GM21367 (cell line): ENCODE results near the gene ZNF280C.

Experiments
- ATAC-seq: cut with Tn5 transposase; IDR thresholded peaks from one replicate; pipeline ENCODE4 v1.9.1; 2021; ENCODE audit not compliant: unreplicated experiment

Gene ZNF280C

DNA sequence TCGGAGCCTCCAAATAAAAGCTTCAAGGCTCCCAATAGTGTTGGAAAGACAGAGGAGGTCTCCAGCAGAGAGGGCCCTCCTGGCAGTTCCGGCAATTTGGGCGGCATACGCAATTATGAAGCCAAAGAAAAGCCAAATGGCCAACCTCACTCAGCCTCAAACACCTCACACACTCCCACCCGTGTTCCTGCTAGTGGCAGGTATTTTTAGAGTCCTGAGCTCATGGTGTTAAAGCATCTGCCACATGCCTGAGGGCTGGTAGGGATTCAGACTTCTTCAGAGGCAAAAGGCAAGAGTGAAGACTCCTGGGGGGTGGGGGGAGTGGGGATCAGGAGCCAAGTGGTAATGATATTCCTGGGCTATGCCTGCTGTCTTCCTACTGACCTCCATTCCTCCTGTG is 89.5 kb downstream of the ZNF280C start:
- no peak for ATAC-seq

DNA sequence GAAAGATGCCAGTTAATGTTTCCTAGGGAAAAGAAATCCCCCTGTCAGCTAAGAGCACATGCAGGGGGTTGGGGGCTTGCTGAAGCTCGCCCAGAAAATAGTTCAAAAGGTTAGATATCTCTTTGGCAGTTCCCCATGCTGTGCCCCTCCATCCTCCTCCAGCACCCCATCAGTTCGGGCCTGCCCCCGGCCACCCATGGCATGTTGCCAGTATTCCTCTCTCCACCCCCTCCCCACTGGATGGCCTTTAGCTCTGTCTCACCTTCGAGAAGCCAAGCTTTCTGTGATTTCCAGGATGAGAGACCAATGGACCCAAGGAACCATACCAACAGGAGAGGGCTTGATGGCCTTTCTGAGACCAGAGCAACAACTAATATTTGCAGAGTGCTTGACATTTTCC is 91.8 kb downstream of the ZNF280C start:
- no peak for ATAC-seq

DNA sequence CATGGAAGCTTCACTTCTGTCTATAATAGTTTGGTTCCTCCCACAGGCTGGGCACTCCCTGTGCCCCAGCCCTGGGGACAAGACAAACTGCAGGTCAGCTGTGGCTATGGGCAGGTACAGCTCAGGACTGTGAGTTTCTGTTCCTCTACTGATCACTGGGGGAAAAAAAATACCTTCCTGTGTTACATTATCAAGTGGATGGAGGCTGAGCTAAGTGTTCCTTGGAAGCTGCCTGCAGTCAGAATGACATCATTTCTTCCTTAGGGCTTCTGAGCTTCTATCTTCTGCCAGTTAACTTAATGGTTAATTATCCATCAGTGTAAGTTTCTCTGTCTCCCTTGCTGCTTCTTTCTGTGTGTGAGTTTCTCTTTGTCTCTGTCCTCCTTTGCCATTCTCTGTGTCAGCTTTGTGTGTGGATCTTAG is 92.3 kb downstream of the ZNF280C start:
- peak; percentile 79 for ATAC-seq

DNA sequence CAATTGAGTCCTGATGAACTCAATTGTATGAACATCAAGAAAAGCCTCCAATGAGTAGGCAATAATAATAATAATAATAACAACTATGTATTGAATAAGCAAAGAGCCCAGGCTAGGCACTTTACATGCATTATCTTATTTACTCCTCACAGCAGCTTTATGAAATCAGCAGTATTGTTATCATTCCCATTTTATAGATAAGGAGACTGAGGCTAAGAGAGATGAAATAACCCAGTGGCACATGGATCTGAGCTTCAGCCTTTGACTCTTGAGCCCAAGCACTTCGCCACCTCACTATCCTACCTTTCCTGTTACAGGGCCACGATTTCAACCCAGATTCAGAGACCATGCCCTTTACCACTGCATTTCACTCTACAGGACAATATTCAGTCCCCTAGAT is 93.8 kb downstream of the ZNF280C start:
- no peak for ATAC-seq

DNA sequence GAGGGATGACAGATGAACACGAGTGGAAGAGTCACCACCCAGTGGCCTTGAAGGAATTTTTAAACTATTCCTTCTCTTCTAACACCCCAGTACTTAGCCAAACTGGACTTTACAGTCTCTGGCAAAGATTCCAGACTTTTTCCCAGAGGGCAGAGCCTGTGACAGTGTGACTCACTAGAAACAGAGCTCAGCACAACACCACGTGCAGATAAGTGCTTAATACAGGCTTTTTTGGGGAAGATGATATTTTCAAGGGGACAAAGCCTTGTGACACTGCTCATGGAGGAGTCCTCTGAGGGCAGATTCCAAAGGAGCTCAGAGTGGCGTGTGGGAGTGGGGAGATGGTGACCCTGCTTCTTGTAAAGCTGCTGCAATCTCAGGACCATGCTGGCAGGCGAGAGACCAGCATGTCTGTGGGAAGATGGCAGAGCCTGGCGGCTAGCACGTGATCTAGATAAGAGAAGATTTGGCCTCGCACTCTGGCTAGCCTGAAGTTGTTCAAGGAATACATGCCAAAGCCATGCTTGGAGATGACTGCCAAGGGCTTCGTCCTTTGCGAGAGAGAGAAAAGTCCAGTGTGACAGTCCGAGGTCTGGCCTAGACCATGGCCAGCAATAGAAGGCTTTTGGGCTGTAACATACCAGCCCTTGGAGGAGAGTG is 94.5 kb downstream of the ZNF280C start:
- no peak for ATAC-seq

DNA sequence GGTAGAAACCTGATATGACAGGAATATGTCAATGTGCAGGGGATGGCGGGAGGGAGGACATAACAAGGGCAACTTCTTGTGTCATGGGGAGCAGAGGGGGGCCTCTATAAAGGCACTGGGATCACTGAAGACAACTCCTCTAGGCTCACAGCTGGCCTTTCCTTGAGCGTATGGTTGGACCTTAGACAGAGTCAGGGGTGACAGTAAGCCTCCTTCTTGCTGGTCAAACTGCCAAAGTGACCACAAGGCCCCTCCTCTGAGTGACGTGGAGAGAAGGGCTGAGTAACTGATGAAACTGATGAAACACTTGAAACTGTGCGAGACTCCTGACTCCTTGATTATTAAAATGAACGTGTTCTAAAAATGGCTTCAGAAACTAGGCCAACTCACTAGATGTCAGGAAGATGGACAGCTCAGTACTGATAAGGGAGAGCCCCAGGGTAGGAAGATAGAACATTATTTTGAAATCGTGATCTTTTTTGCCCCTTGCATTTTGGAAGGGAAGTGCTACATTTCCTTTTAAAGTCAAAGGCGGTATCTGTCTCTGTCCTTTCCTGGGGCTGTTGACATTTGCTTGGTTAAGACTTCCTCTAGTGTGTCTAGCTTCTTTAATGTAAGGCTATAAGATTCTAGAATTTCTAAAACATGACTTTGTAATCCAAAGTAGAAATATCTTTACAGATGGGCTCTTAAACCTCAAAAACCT is 95.4 kb downstream of the ZNF280C start:
- ATAC-seq = peak; percentile 42

DNA sequence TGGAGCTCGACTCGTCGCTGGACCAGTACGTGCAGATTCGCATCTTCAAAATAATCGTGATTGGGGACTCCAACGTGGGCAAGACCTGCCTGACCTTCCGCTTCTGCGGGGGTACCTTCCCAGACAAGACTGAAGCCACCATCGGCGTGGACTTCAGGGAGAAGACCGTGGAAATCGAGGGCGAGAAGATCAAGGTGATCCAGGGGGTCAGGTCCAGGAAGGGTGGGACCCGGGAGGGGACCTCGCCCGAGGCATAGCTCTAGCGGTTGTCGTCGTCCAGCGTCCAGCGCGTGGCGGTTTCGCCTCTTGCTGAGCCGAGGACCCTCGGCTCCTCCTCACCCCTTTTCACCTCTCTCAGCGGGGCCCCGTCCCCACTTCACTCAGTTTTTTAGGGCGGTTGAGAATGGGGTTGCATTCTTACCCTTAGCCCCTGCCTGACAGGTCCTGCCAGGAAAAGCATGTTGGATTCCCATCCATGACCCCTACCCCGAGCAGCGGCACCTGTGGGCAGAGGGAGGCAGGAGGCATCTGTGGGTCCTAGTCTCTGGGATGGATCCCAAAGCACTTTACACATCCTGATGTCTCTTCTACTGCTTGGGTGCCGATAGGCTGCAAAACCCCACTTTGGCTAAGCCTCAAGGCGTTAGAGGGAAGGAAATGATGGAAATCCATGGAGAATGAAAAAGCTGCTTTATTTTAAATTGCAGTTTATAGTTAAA is 96.4 kb downstream of the ZNF280C start:
- no peak for ATAC-seq

GRCh38 chrX:130171446-130172126 is 97.1 kb downstream of the ZNF280C start, which contains the start of gene RAB33A:
TSS of gene RAB33A (plus strand) at chrX:130171962. CDS start at chrX:130172063, 101 bp downstream.
- no peak for ATAC-seq

- ATAC-seq = peak; percentile 72
These were observed 97.8 kb downstream of the ZNF280C start for GRCh38 chrX:130170752-130171445.

DNA sequence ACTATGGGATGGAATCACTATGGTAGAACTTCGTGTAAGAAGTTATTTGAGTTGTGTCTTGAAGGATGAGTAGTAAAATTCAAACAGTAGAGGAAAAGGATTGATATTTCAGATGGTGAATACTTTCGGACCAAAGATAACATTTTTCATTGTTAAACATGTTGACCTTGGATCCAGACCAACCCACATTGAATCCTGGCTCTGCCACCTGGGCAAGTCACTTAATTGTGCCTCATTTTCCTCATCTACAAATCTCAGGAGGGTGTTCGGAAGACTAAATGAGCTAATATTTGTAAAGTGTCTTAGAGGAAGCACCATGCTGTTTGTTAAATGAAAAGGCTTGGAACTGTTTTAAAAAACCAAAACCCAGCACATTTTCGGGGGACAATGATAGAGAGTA is 101.7 kb downstream of the ZNF280C start:
- ATAC-seq = no peak

- no peak for ATAC-seq
These were observed 102.3 kb downstream of the ZNF280C start for GRCh38 chrX:130166503-130166777.

DNA sequence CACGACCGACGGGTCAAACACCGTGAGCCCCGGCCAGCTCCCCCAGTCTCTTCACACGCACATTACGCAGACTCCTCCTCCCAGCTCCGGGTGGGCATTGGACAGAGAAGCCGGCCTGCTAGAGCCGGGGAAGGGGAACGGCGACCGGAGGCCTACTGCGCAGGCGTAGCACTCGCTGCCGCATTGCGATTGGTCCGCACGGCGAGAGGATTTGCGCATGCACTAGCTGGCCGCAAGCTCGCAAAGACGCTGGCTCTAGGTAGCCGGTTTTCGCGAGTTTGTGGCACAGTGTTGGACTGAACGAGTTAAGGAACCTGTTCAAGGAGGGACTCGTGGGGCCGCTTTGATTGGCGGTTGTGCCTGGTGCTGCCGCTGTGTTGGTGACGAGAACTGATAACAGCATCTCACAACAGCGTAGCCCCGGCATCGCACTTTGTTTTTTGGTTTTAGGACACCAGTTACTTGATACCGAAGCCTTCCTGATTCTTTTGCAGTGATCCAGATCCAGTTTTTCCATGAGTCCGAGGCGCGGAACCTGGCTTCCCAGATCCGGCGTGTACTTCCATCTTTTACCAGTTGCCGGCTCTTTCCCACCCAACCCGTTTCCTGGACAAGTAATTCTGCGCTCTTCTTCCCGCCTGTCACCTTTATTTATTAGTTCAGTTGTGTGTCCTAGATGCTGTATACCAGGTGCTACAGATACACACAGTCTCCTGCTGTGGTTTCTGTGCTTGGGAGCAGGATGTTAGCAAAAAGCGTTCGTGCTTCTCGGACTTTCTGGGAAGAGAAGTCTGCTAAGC is 102.8 kb downstream of the ZNF280C start, which contains the start of gene AIFM1:
Gene AIFM1, minus strand, starts transcription at position 139 of the 800 bp plus-strand sequence. CDS start 185 bp downstream, outside the sequence.
- peak; percentile 87 for ATAC-seq

GRCh38 chrX:130165181-130165702 is 103.5 kb downstream of the ZNF280C start:
- ATAC-seq = no peak

DNA sequence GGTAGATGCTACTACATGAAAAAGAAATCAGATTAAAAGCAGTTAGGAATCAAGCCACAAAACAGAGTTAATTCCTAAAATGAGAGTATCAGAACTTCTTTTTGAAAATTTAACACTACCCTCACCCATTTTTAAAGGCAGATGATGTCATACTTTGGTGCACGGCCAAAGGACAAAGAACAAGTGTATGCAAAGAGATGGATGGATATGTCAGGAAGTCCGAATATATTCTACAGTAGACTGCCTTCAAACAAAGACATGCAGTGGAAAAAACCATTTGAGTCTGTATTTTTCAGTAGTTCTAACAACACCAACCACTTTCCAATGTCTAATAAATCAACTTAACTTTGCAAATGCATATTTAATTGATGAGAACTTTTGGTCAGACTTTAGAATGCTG is 105.3 kb downstream of the ZNF280C start:
- ATAC-seq = no peak

- ATAC-seq = no peak
These were observed 106.5 kb downstream of the ZNF280C start for GRCh38 chrX:130162094-130162735.

GRCh38 chrX:130159776-130160175 is 108.9 kb downstream of the ZNF280C start:
- no peak for ATAC-seq

- no peak for ATAC-seq
These were observed 110.4 kb downstream of the ZNF280C start for GRCh38 chrX:130158311-130158710.

- ATAC-seq = no peak
These were observed 113.1 kb downstream of the ZNF280C start for GRCh38 chrX:130155564-130155963.
